C4-2B (cell line): Measurements from ENCODE around the gene CEP85.

Source experiments
- CTCF ChIP-seq: fragments of 450-650 bp; conservative IDR thresholded peaks from 2 replicates; pipeline ENCODE4 v1.5.1; 2017; ENCODE audit warnings: mild to moderate bottlenecking
- ZFX ChIP-seq: fragments of 450-650 bp; IDR thresholded peaks from 2 replicates; pipeline ENCODE4 v1.6.1; 2017

- TF ChIP-seq CTCF (no peak), ZFX (no peak)
Observed at GRCh38 chr1:26322042-26322331, 88.0 kb downstream of the CEP85 start.
